EH (cell line): ENCODE results near the gene AK9.

ENCODE experiments used
- DNase-seq: peaks from one replicate; pipeline ENCODE4 v3.0.0-alpha.2; 2015; ENCODE audit warnings: low read depth

The AK9 gene

DNA sequence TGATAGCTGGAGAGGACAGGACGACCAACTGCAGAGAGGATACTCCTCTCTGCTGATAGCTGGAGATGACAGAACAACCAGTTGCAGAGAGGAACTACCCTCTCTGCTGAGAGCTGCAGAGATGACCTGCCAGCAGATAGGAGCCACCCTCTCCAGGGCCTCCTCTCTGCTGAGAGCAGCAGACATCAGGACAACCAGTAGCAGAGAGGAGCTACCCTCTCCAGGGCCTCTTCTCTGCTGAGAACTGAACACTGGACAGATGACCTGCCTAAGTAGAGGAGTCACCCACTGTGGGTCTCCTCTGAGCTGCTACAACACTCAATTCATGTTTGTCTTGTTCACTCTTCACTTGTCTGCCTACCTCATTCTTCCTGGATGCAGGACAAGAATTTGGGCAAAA, 180.6 kb downstream of the AK9 start:
- DNase-seq, result no peak

DNA sequence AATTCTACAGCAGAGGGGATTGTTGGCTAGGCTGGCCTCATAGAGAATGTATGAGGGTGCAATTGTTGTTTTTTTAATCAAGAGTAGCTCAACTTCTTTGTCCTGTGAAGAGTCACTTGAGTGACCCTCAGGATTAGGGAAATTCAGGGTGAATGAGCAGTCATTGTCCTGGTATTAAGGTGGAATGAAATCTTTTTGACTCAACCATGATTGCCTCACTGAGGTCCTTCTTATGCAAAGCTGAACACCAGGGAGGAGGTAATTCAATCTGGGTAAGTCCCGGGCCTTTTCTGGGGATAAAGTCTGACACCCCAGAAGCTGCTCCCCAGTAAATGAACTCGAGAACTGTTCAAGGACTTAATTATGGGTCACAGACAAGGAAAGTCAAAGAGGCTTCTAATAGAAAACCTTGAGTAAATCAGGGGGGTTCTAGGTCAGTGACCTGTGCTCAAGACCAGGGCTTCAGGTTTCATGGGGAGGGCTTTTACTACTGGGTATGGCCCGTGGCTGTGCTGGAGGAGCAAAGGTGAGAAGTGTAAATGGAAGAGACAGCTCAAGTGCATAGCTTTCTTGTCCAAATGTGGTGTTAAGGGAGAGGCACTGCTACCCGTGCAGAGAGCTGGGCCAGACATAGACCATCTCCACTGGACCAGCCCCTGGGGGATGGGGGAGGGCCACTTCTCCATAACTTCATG, 182.7 kb downstream of the AK9 start:
- no peak for DNase-seq

DNA sequence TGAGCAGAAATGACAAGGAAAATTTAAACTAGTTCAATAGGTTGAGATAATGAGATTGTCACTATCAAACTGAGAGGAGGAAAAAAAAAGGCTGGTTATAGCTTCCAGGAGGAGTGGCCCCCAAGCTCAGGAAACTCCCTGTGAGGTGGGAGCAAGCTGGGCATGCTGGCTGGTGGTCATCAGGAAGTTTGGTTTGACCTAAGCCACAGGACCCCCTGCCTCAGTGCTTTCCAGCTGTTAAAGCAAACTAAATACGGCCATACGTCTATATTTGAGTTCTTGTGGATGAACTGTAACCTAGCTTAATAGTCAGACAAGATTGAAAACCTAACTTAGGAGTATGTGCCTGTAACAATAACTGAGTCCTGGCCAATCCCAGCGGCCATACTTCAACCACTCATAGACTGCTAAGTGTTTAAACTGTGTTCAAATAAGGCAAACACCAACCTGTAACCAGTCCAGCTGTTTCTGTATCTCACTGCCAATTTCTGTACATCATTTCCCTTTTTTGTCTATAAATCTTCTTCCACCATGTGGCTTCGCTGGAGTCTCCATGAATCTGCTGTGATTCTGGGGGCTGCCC, 183.4 kb downstream of the AK9 start:
- no peak for DNase-seq

DNA sequence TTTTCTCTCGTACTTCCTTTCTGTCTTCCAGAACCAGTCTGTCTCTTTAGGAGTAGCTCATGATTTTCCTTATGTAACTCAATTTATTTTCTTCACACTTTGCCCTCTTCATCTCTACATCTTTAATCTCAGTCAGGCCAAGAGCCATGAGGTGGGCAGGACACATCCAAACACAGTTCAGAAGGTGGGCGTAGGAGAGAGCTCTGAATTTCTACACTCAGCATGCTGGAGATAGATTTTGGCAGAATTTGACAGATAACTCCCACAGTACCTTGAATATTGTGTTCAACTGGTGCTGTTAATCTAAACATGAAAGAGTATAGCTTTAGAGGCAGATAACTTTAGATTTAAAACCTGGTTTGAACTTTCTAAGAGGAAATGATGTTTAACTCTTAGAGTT, 184.2 kb downstream of the AK9 start:
- no peak for DNase-seq

DNA sequence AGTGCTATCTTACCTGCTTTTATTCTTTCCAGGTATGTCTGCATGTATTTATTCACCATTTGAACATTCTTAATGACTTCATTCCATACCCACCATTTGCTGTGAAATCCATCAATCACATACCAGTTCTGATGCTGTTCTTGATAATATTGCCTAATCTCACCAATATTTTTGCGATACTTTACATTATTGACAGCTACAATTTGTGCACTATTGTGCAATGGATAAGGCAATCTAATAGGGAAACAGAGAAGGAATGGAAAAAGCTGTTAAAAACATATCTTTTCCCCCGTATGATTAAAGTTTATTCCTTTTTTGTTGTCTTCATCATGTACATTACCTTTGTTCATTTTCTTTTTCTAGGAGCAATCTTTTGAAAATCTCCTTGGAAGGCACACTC, 184.7 kb downstream of the AK9 start:
- DNase-seq, result no peak

DNA sequence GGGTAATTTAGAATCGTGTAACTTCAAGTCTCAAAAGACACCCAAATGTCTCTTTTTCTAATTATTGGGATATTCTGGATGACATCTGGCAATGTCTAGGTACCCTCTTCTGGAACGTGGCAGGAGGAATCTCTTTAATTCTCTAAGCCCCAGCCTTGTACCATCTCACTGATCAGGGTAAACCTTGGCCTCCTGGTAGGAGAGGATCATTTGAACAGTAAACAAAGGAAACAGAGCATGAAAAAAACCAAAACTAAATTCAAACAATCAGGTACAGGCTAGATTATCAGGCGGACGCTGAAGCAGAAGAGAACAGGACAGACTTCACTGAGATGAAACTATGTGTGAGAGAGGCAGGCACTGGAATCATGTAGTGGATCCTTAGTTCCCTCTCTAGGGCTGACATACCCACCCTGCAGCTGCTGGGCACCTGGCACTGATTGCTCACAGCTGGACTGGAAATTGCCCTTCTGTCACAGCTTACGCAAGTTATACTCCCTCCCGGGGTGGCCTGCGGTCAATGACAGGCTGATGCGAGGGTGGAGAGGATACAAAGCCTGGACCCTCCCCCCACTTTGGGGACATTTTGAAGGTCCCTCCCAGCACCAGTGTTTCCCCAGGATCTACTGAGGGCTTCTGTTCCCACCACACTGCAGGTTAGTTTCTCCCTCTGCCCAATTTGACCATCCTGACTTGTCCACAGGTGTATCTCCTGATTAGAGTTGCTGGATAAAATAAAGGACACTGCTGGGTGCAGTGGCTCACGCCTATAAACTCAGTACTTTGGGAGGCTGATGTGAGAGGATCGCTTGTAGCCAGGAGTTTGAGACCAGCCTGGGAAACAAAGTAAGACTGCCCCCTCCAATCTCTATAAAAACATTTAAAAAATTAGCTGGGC, 187.4 kb downstream of the AK9 start:
- no peak for DNase-seq

DNA sequence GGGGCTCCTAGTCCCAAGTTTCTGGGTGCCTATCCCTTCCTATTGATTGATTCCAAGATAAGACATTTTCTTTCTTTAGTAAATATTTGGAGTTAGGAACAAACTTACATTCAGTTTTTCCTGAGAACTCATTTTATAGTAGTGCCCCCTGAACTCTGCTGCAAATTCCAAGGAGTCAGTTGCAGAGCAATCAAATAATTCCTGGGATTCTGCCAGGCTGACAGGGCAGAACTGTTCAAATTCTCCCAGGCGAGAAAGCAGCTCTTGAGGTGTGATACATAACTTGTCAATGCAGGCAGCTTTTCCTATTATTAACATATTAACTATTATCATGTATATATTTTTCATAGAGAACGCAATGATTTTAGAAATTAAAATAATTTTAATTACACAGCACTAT, 192.1 kb downstream of the AK9 start:
- no peak for DNase-seq

DNA sequence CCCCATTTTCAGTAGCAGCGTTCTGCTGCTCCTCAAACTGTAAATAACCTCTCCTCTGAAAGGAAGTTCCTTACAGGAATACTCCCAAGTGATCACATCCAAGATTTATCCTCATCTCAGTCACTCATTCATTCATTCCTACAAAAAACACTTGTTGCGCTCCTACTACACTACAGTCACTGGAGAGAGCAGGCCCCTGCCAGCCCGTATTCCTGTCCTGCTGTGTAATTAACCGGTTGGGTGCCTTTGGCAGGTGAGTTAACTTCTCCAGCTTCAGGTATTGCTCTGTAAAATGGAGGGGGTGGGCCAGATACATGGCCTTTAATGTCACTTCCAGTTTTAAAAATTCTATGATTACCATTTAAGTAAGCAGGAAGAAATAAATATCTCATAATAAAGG, 192.9 kb downstream of the AK9 start:
- DNase-seq, result no peak

DNA sequence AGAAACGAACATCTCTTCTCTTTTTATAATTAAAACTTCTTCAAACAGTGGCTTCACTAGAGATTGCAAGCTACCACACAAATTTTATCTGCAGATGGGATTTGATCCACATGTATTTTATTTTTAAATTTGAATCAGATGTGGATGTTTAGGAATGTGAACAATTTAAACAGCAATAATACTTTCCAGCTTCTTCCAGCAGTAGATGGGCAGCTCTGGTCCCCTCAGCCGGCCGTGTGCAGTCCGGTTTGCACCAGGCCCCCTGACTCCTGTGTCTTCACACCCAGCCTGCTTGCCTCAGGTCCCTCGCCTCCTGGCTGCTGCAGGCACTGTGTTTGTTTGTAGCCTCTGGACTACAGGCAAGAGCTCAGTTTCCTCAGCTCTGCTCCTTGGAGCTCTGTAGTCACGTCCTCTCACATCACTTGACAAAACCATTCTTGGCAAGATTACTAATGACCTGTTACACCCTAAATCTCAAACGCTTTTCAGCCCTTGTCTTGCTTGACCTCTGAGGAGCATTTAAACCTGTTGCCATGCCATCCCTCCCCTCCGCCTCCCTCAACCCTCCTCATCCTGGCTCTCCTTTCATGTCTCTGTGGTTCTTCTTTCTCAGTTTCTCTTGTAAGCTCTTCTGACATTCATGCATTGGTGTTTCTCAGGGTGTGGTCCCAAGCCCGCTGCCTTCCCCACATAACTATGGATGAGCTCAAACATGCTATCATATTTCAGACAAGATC, 194.8 kb downstream of the AK9 start:
- no peak for DNase-seq

DNA sequence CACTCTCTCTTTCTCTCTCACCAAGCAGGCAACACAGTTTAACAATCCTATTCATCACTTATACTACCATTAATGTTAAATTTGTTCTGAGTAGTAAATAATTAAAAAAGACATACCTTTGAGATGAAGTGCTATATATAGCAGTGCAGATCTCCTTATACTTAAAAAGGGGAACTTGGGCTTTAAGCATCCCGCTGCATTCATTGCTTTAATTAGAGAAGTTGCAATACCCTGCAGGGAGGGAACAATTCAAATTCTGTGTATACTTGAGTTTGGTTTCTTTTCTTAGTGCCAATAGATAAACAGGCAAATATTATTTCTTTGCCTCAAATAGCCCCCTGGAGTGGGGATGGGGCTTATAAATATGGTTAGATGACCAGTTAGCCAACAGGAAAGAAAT, 197.1 kb downstream of the AK9 start:
- DNase-seq, result no peak

DNA sequence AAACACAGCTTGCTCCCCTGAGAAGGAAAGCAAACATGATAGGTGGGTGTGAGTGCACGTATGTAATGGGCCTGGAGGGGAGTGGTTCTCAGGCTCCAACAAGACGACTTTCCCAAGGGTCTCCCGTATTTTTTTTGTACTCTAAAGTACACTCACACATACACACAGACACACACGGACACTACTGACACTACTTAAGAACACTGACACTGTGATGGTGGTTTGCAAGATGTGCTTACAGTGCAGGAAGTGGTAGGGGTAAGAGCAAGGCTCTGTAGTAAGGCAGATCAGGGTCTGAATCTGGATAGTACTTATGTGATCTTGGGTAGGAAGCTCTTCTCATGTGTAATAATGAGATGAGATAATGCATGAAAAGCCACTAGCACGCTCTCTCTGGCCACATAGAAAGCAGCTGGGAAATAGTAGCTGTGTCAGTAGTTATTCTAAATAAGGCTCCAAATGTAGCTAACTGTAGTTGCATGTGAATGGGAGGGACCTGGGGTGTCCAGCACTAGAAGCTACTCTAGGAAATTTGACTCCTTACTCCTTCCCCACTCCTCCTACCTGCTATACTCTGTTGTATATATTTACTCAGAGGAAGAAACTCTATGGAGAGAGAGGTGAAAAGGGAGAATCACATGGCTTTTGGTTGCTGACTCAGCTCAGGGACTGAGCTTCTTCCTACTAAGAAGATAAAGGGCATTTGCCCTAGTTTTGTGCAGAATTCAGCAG, 199.6 kb downstream of the AK9 start:
- DNase-seq, result no peak

DNA sequence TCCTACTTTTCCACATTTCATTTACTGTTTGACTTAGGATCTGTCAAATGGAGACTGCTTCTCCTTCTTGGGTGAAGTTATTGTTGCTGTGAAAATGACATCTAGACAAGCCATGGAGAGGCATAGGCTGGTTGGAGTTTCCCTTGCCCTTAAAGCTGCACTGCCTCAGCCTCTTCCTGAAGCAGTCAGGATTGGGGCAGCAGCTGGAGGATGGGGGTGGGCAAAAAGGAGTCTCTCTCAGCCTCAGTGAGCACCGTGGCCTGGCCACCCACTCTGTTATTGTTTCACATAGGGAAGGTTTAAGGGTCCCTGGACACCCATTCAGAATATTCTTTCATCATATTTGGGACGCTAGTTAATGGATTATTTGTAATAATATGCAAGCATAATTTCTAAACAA, 200.3 kb downstream of the AK9 start:
- no peak for DNase-seq

DNA sequence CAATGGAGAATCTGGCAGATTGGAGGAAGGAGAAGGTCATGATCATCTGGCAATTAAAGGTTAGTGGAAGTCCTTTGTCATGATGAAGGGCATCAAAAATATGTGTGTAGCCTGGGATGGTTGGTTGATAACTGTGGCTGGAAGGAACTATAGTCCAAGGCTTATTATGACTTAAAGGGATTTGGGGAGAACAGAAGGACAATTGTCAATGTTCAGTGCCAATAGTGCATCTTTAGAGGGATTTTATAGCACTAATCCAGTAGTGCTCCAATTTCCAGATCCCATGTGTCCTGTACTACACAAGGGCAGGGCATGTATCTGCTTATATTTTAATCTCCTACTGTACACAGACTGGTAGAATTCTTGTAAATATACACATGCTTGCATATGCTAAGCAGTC, 203.0 kb downstream of the AK9 start:
- DNase-seq, result no peak

DNA sequence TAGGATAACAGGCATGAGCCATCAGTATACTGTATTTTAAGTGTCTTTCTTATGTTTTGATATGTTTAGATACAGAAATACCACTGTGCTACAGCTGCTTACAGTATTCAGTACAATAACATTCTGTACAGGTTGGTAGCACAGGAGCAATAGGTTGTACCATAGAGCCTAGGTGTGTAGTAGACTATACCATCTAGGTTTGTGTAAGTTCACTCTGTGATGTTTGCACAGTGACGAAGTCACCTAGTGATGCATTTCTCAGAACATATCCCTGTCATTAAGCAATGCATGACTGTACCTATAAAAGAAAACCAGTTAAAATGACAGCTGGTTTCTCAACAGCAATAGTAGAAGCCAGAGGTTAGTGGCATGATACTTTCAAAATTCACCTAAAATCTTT, 204.9 kb downstream of the AK9 start:
- DNase-seq, result no peak

DNA sequence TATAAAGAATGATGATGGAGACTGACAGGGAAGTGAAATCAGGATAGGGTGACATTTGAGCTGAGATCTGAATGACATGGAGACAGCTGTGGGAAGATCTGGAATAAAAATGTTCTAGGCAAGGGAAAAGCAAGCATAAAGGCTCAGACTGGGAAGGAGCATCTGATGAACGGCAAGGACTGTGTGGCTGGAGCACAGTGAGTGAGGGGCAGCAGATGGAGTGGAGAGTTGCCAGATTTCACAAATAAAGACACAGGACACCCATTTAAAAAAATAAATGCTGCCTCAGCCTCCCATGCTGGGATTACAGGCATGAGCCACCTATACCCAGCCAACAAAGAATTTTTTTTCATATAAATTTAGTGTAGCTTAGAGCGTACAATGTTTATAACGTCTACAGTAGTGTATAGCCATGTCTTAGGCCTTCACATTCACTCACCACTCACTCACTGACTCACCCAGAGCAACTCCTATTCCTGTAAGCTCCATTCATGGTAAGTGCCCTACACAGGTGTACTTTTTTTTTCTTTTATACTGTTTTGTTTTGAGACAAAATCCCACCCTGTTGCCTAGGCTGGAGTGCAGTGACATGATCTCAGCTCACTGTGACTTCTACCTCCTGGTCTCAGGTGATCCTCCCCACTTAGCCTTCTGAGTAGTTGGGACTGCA, 205.6 kb downstream of the AK9 start:
- DNase-seq, result no peak

DNA sequence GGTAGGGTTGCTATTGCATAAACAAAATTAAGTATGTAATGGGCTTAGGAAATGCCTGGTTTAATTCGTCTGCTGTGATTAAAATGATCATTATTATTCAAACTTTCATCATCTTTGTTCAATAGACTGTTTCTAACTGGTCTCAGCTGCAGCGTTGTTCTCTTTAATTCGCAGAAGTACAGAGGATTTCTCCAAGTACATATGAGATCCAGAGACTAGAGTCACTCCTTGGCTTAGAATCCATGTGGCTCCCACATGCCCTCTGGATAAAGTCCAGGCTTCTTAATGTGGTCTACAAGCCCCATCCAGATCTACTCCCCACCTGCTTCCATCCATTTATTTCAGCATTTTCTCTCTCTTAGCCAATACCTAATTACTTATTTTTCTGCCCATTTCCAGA, 206.9 kb downstream of the AK9 start:
- no peak for DNase-seq

DNA sequence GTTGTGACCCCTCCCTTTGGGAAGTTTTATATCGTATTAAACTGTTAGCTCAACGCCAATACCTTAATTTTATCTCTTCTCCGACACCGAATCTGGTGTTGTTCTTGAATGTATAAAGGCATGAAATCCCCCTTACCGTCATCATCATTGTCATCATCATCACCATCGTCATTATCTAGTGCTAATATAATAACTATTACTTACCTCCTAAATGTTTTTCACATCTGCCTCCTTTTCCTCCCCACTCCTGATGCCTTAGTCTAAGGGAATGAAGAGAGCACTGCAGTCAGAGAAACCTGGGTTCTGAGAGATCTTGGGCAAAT, 207.3 kb downstream of the AK9 start:
- DNase-seq, result no peak

DNA sequence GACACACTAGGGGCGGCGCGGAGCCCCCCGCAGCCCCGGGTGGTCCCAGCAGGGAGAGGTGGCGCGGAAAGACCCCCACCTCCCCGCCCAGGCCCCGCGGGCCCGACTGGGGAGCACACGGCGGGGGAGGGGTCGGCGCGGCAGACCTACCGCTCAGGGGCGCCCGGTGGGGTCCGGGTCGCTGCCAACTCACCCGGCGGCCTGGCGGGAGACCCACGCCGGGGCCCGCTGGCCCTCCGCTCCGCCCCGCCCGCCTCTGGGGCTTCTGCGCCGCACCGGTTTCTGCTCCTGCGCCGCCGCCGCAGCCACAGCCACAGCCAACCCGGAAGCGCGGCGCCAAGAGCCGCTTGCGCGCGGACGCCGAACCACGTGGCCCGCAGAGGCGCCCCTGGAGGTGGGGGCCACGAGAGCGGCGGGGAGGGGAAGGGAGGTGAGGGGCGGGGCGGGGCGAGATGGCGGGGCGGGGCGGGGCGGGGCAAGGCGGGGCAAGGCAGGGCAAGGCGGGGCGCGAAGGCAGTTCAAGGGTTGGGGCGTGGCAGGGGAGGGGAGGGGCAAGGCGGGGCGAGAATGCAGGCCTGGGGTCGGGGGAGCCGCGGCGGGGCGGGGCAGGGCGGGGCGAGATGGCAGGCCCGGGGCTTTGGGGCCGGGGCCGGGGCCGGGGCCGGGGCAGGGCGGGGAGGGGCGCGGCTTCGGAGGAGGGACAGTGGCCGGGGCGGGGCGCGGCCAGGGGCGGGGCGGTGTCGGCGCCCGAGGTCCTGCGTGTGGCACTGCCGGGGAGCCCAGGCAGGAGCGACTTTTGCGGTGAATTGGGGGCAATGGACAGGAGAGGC, 207.9 kb downstream of the AK9 start, which contains the start of gene ZBTB24:
Gene ZBTB24 (minus strand): TSS at position 315 of the 830 bp plus-strand sequence. CDS start 1,193 bp downstream, outside the sequence.
- peak; percentile 91 for DNase-seq

DNA sequence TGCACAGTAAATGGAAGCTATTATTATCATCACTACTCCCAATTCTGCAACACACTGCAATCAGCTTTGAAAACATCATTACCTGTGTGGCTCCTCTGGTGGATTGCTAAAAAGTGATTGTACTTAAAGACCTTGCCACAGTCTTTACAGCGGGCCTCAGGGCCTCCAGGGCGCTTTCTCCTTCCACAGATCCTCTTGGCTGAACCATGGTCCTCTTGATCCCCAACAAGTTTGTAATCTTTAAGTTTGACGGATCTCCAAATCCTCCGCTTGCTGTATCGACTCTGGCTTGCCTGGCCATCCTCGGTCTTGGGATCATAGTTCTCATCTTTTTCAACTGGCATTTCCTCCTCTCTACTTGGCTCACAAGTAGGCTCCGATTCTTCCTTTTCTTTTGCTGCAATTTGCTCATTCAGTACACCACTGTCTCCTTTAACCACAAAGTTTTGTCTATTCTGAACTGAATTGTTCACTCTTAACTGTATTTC, 210.0 kb downstream of the AK9 start:
- DNase-seq, result no peak
